Ovary (tissue), 9 donors: ENCODE measurements around the gene RBBP9. TPM values are rescaled to one million over a fixed set of nuclear protein-coding genes. Genes with fewer than 3 reads are reported as not detected.
"Not testable (repeated sequence)": the region's sequence is repeated elsewhere in the genome, so short reads cannot be mapped to it uniquely, and the experiment has no call there.

Experiments
- DNase-seq, 5 donors: peaks; one replicate each; pipeline ENCODE4 v3.0.0-alpha.2; 2019 to 2020
- H3K27ac ChIP-seq, 2 donors: fragments of 200-600 bp; one replicate each; pipeline versions ENCODE4 v1.5.1 to v1.8.0; 2019 to 2022
- H3K27me3 ChIP-seq: fragments of 200-600 bp; one replicate; pipeline ENCODE4 v1.8.0; 2022
- H3K36me3 ChIP-seq: fragments of 200-600 bp; sonication (generic); one replicate; pipeline ENCODE4 v1.5.1; 2019
- H3K4me1 ChIP-seq: one replicate; pipeline ENCODE4 v1.8.1; 2013; ENCODE audit warnings: mild to moderate bottlenecking, moderate library complexity; ENCODE audit not compliant: insufficient read depth
- H3K4me3 ChIP-seq: fragments of 200-600 bp; sonication (generic); one replicate; pipeline ENCODE4 v1.5.1; 2017
- H3K9me3 ChIP-seq, 2 donors: fragments of 200-600 bp in 1 of 2; sonication (generic) in 1 of 2; one replicate each; pipeline versions ENCODE4 v1.5.1 to v1.8.1; 2013 to 2019; ENCODE audit warnings: mild to moderate bottlenecking in 1 of 2, moderate library complexity in 1 of 2
- CTCF ChIP-seq, 3 donors: fragments of 450-650 bp in 2 of 3; fragments of 200-600 bp in 1 of 3; IDR thresholded peaks; one replicate each; pipeline versions ENCODE4 v1.5.1 to v1.8.0; 2016 to 2022; ENCODE audit warnings: antibody characterized with exemption in 3 of 3, mild to moderate bottlenecking in 1 of 3
- EP300 ChIP-seq: sonication (generic); formaldehyde crosslinking; IDR thresholded peaks from one replicate; pipeline ENCODE4 v1.6.1; 2017; ENCODE audit warnings: antibody characterized with exemption
- POLR2A ChIP-seq: fragments of 450-650 bp; IDR thresholded peaks from one replicate; pipeline ENCODE4 v1.6.1; 2017; ENCODE audit warnings: antibody characterized with exemption, mild to moderate bottlenecking, moderate library complexity
- WGBS, 3 donors: extraction: QIAGEN DNeasy Blood & Tissue Kit in 1 of 3; methylation state at CpG; one replicate each; pipeline versions ENCODE4 v1.1.5 to v1.1.7; 2013 to 2017; 5-methylcytosine and 5-hydroxymethylcytosine counted together
- intact Hi-C, 4 donors: fragments of 100-400 bp; cut with DNase I; formaldehyde crosslinking; loops; one replicate each; pipeline versions ENCODE4 v1.11.0 to v1.15.1; 2022 to 2023
- polyA plus RNA-seq, 2 donors: library from polyadenylated mRNA; stranded (reverse); fragments of 200-250 nt in 1 of 2; fragments of 350-450 nt in 1 of 2; fragmentation: Illumina TruSeq in 1 of 2; extraction: RNeasy Lipid Tissue Mini Kit (QIAGEN cat#74804) in 1 of 2; gene quantifications; one replicate each; pipeline ENCODE4 v1.2.3, GENCODE V29; 2013 to 2014
- total RNA-seq, 7 donors: library from RNA; depleted of rRNA in 2 of 7; stranded (reverse); fragments of >200 nt in 2 of 7; fragmentation: NEBNext Ultra II Directional in 3 of 7; extraction: Animal tissue kit (Norgen Biotek cat#: 25700) in 3 of 7; gene quantifications; one replicate each; pipeline versions ENCODE4 v1.1.0 to v1.2.4, GENCODE V29; 2016 to 2023
- donor health status: DM: no; HTN: no; CAD: no; lungs with moderate emphysema.
- donor health status: DM: no; HTN: no; CAD: no.
- donor health status: Bipolar disorder and iron deficiency.
- donor health status: DM: yes; HTN: yes; CAD: no.
- donor health status: DM: no; HTN: no; CAD: no.
- donor health status: DM: yes; HTN: yes; CAD: no.

The RBBP9 gene
- total and polyA plus RNA-seq, 9 donors, result 6.9 to 26.0 (median 11.8) TPM

GRCh38 chr20:18511571-18511970 lies 14.5 kb upstream of the RBBP9 start:
- 90 to 97% (median 95%) methylated on average over 1 of the region's 1 CpG for WGBS, 3 donors
- no peak overlapping the region for H3K27ac ChIP-seq
- no peaks in the 10 kb centered on the region for H3K36me3 ChIP-seq
- TF ChIP-seq EP300 (no peak), POLR2A (no peak), CTCF (IDR thresholded peaks at IDR 0.05) (no peak)
- no peaks in the 10 kb centered on the region for H3K27me3 ChIP-seq
- intact Hi-C loops, result no loop called here
- H3K4me1 ChIP-seq, result peaks cover 9% of the 10 kb centered on the region
- no peaks in the 10 kb centered on the region for H3K9me3 ChIP-seq
- no peak overlapping the region for H3K4me3 ChIP-seq
- no peak for DNase-seq

GRCh38 chr20:18507218-18508191 lies 10.5 kb upstream of the RBBP9 start, which contains the start of gene SEC23B:
Gene SEC23B (plus strand): TSS chr20:18507940. CDS start chr20:18510836, 2,896 bp downstream.
- TF ChIP-seq CTCF (IDR thresholded peaks at IDR 0.05) (no peak), POLR2A (peak; percentile 91), EP300 (peak; percentile 4)
- no peaks in the 10 kb centered on the region for H3K36me3 ChIP-seq
- peak within 1 kb of the TSS; percentile 77 for H3K4me3 ChIP-seq
- peaks cover 9% of the 10 kb centered on the region for H3K4me1 ChIP-seq
- peak within 1 kb of the TSS; percentile 62 to 96 for H3K27ac ChIP-seq
- H3K27me3 ChIP-seq, result no peaks in the 10 kb centered on the region
- intact Hi-C loops, result no loop called here
- WGBS, 3 donors, result 0 to 1% (median 1%) methylated on average over 65 to 69 of the region's 69 CpGs
- H3K9me3 ChIP-seq, result no peaks in the 10 kb centered on the region
- peak; percentile 93 to 97 (median 95) for DNase-seq

GRCh38 chr20:18506744-18507143 lies 9.7 kb upstream of the RBBP9 start:
- WGBS, 3 donors, result 57 to 68% (median 61%) methylated on average over 8 of the region's 8 CpGs
- DNase-seq, result peak in 1 of 5 donors; percentile 24
- Histone ChIP-seq H3K27ac (peak overlapping the region; percentile 62 to 96), H3K36me3 (no peaks in the 10 kb centered on the region), H3K9me3 (no peaks in the 10 kb centered on the region), H3K4me3 (peak overlapping the region; percentile 77), H3K27me3 (no peaks in the 10 kb centered on the region), H3K4me1 (peaks cover 9% of the 10 kb centered on the region)
- intact Hi-C loops, result no loop called here
- TF ChIP-seq CTCF (IDR thresholded peaks at IDR 0.05), result no peak
- TF ChIP-seq EP300, result no peak
- no peak for TF ChIP-seq POLR2A

- Histone ChIP-seq H3K9me3 (no peaks in the 10 kb centered on the region), H3K27me3 (no peaks in the 10 kb centered on the region), H3K4me3 (no peak overlapping the region), H3K4me1 (peaks cover 9% of the 10 kb centered on the region), H3K36me3 (no peaks in the 10 kb centered on the region), H3K27ac (no peak overlapping the region)
- peak in 4 of 5 donors; percentile 29 to 45 (median 38) for DNase-seq
- 63 to 70% (median 70%) methylated on average over 31 of the region's 31 CpGs for WGBS, 3 donors
- TF ChIP-seq CTCF (IDR thresholded peaks at IDR 0.05) (no peak), POLR2A (no peak), EP300 (no peak)
- intact Hi-C loops, result no loop called here
Measured at GRCh38 chr20:18504479-18505060, 7.5 kb upstream of the RBBP9 start.

GRCh38 chr20:18501672-18502071 lies 4.6 kb upstream of the RBBP9 start:
- H3K36me3 ChIP-seq, H3K27ac ChIP-seq, DNase-seq, H3K27me3 ChIP-seq, H3K4me1 ChIP-seq, intact Hi-C loops, H3K9me3 ChIP-seq, H3K4me3 ChIP-seq: not testable (repeated sequence)
- WGBS, 3 donors, result 71 to 77% (median 74%) methylated on average over 1 of the region's 1 CpG
